NCI-H82 (cell line): ENCODE data around the gene FAM200C.

Source experiments
- DNase-seq: peaks from one replicate; lab custom pipeline; 2025; lab: John Stamatoyannopoulos, UW

FAM200C gene

GRCh38 chr5:160399402-160400353 lies at the start of gene FAM200C:
FAM200C (minus strand) TSS chr5:160400054; CDS start chr5:160395490, 4,564 bp downstream.
- DNase-seq, result peak; percentile 94

- DNase-seq, result no peak
These were observed 49.6 kb upstream of the FAM200C start for GRCh38 chr5:160449458-160449857.

DNA sequence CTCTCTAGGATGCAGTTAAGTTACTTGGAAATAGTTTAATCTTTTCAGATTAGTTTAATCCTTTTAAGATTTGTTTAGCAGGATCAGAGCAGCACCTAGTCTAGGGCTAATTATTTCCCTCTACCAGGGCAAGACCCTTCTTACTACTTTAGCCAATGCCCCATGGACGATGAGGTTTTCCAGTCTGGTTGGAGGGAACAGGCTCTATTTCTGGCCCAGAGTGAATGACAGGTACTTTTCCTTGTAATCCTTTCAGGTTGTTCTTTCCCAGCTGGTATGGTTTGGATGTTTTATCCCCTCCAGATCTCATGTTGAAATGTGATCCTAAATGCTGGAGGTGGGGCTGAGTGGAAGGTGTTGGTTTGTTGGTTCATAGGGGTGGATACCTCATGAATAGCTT lies 49.0 kb upstream of the FAM200C start:
- peak; percentile 97 for DNase-seq

DNA sequence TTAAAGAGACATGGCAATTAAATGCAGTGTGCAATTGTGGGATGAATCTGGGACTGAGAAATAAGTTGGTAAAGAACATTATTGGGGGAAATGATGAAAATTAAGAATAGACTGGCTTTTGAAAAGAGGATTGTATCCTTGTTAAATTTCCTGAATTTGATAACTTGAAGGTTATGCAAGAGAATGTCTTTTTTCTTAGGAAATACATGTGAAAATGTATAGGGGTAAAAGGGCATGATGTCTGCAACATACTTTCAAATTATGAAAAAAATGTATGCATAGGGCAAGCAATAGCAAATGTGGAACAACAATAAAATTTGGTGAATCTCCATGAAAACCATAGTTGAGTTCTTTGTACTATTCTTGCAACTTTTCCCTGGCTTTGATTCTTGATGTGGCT lies 45.9 kb upstream of the FAM200C start:
- DNase-seq, result no peak

- no peak for DNase-seq
These were observed 45.3 kb upstream of the FAM200C start for GRCh38 chr5:160445132-160445531.

DNA sequence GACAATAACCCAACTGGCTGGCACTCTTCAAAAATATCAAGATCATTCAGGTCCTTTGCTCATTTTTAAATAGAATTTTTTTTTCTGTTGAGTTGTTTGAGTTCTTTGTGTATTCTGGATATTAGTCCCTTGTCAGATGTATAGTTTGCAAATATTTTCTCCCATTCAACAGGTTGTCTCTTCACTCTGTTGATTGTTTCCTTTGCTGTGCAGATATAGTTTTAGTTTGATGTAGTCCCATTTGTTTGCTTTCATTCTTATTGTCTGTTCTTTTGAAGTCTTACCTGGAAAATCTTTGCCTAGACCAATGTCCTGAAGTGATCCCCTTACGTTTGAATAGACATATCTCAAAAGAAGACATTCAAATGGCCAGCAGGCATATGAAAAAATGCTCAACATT lies 44.6 kb upstream of the FAM200C start:
- no peak for DNase-seq

DNA sequence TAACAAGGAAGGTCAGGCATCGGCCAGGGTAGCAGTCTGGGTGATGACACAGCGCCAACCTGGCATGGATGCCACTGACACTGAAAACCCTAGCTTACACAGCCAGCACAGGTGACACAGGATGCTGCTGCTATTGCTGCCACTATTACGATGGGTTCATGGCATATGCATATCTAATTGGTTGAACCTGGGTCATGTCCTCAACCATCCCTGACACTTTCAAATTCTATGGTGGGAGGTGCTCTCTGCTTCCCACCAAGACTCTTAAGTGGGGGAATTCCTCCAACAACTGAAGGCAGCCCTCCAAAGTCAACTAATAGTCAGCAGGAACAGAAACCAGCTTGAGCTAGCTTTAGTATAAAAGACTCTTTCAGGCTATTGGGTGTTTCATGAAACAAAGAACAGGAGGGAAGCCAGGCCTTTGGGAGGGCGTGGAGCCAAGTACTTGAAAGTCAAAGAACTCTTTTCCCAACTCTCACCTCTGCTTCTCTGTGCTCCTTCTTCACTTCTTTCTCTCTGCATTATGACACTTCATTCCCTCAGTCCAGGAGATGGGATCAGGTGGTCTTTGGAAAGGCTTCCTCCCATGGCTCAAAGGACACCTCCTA lies 43.1 kb upstream of the FAM200C start:
- DNase-seq, result no peak

DNA sequence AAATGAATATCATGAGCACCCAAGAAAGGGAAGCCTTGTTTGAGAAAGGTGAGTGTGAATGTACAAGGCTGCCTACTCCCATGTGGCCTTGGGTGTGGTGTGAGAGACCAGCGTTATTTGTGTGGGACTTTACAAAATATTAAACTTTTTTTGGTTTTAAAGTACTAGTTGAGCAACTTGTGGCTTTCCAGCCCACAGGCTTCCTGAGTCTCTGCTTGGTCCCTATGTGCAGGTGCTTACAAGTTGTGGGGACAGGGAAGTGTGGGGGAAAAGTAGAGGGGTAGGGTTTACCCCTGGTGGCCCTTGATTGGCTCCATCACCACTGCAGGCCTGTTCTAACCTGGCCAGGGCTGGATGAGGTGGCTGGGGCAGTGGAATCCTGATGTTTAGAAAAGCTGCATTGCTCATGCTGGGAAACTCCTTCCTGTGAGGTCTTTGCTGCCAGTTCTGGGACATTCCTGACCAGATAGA lies 41.5 kb upstream of the FAM200C start:
- no peak for DNase-seq

DNA sequence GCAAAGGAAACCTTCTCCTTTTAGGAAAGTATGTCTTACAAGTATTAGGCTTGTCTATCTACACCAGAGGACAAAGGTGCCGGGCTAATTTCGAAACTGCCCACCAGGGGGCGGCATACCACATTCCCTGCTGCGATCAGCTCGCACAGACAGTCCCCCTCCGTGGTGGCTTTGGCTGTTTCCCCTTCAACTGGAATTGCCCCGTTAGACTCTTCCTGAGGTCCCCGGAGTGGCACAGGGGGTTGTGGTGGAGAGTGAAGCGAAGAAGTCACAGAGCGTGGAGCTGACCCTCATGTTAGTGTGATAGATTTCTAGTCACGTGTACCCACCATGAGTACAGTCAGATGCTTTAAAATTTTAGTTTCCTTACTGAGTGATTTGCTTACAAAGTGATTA lies 39.3 kb upstream of the FAM200C start:
- DNase-seq, result peak; percentile 90

- DNase-seq, result peak; percentile 86
These were observed 38.7 kb upstream of the FAM200C start for GRCh38 chr5:160438316-160439204.

GRCh38 chr5:160437271-160437670 lies 37.4 kb upstream of the FAM200C start:
- DNase-seq, result no peak

DNA sequence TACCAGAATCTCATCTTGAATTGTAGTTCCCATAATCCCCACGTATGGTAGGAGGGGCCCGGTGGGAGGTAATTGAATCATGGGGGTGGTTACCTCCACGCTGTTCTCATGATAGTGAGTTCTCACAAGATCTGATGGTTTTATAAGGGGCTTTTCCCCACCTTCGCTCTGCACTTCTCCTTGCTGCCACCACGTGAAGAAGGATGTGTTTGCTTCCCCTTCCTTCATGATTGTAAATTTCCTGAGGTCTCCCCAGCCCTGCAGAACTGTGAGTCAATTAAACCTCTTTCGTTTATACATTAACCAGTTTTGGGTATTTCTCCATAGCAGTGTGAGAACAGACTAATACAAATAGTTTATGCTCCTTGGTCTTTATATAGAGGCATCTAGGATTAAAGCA lies 36.8 kb upstream of the FAM200C start:
- DNase-seq, result peak; percentile 16

DNA sequence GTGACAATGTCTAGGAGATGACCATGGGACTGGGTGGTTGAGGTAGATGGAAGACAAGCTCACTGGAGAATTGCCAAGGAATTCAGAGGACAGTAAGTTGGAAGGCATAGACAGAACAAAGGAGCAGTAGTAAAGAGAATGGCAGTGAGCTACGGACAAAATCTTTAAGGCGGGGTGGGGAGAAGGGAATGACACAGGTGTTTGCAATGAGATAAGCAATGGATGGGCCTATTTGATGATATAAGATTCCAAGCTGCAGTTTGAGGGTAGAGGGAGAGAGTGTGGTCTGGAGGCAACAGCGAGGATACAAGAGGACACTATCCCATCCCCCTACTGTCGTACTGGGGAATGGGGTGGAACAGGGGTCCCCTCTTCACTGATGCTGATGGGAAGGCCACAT lies 36.2 kb upstream of the FAM200C start:
- no peak for DNase-seq

DNA sequence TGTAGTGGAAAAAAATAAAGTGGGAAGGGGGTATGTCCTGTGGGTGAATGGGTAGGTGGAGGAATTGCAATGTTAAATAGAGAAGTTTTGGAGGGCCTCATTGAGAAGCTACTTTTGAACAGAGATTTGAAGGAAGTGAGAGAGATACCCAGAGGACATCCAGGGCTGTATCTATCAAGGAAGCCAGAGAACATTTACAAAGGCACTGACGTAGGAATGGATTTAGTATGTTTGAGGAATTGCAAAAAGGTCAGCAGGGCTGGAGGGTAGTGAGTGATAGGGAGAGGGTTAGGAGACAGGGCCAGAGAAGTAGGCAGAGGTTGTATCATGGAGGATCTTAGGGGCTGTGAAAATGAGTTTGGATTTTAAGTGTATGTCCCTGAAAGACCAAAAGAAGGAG lies 35.7 kb upstream of the FAM200C start:
- DNase-seq, result no peak

DNA sequence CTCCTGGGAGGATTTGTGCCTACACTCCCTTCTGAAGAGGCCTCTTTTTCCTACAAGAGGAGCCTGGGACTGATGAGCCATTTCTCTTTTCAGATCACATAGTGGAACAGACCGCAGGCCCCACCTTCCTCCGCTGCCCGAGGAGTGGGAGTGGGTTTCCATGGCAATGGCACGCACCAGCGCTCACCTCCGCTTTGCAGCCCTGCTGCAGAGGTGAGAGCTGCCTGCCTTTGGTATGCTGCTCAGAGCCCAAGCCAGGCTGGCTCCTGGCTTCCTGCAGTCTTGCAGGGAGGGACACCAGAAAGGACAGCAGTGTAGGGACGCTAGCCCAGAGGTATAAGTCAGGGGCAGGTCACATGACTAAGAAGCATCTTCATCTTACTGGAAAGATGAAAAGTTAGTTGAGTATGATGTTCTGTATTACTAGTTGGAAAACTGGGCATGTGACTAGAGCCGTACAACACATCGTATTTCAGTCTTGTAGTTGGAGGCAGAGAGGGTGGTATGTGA lies 34.2 kb upstream of the FAM200C start:
- peak; percentile 32 for DNase-seq

GRCh38 chr5:160432787-160433186 lies 32.9 kb upstream of the FAM200C start:
- DNase-seq, result no peak

DNA sequence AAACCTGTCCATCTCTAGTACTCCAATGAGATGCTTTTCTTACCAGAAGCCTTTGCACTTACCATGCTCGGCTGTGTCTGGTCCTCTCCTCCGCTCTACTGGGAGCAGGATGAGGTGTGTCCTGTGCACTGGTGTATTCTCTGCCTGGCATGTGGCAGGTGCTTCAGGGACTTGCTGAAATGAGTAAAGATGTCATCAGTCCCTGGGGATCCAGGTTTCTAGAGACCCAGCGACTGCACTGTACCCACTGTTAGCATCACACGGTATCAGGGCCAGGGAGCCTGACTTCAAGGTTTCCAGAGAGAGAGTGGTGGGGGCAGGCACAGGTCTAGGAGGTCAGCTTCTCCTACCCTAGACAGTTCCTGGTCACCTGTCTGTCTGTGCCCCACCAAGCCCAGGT lies 32.3 kb upstream of the FAM200C start:
- DNase-seq, result no peak

- DNase-seq, result no peak
These were observed 27.8 kb upstream of the FAM200C start for GRCh38 chr5:160427607-160428006.

DNA sequence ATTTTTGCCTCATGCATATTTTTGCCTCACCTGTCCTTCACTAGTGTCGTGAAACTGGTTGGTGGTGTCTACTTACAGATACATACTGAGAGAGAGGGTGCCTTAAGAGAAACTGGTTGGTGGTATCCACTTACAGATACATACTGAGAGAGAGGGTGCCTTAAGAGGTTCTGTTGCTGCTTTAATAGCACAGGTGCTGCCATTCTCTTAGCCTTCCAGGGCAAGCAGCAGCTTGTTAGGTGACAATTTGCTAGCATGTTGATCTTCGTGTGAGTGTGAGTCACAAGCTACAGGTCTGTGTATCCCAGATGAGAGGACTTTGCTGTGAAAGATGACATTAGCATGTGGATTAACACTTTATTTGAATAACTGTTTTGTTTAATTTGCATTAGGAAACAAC lies 23.2 kb upstream of the FAM200C start:
- DNase-seq, result peak; percentile 20

DNA sequence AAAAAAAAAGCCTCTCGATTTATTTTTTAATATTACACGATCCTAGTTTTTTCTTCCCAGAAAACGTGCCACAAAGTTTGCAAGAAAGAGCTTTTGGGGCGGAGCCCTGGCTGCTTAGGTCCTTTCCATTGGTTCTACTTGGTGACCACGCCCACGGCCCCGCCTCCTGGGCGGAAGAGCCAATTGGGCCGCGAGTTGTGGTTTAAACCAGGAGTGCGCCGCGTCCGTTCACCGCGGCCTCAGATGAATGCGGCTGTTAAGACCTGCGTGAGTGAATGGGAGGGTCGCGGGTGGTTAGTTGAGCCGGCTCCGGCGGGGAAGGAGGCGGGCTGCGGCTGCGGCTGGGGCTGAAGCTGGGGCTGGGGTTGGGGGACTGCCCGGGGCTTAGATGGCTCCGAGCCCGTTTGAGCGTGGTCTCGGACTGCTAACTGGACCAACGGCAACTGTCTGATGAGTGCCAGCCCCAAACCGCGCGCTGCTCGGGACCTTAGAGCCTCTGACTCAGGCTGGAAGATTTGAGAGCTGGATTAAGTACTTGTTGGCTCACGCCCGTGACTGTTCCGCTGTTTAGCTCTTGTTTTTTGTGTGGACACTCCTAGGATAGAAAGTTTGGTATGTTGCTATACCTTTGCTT lies 21.9 kb upstream of the FAM200C start, which contains the start of gene PTTG1:
PTTG1 (plus strand) TSS at position 231 of the 634 bp plus-strand sequence. CDS start 458 bp downstream, outside the sequence.
- peak; percentile 98 for DNase-seq

- no peak for DNase-seq
These were observed 20.4 kb upstream of the FAM200C start for GRCh38 chr5:160420331-160420610.
